Fibroblast of villous mesenchyme (primary cell): ENCODE measurements around the gene EXD2. TPM values are rescaled to one million over a fixed set of nuclear protein-coding genes. Genes with fewer than 3 reads are reported as not detected.
"Not testable (repeated sequence)": the region's sequence is repeated elsewhere in the genome, so short reads cannot be mapped to it uniquely, and the experiment has no call there.

Source experiments
- DNase-seq: peaks from one replicate; pipeline ENCODE4 v3.0.0-alpha.2; 2010; ENCODE audit warnings: low read depth
- H3K4me3 ChIP-seq: 2 replicates; pipeline ENCODE4 v1.5.1; 2011; ENCODE audit warnings: low read depth, mild to moderate bottlenecking, low read length
- CTCF ChIP-seq: IDR thresholded peaks from 2 replicates; pipeline ENCODE4 v1.5.1; 2012; ENCODE audit warnings: low read depth, mild to moderate bottlenecking, low read length; ENCODE audit not compliant: insufficient read depth
- total RNA-seq: library from RNA; depleted of rRNA; stranded (reverse); fragments of >200 nt; gene quantifications from 2 replicates; pipeline ENCODE4 v1.2.3, GENCODE V29; 2012

The EXD2 gene
- total RNA-seq, 1 donor = 18.6 TPM

- TF ChIP-seq CTCF = no peak
- peak within 1 kb of the TSS; percentile 96 for H3K4me3 ChIP-seq
- no peak for DNase-seq
Measured at GRCh38 chr14:69152902-69153151, 38.5 kb upstream of the EXD2 start, which contains the start of gene DCAF5. Gene DCAF5 (minus strand): TSS chr14:69153119. CDS start chr14:69152978, 141 bp downstream.

- DNase-seq = peak; percentile 95
- peak overlapping the region; percentile 96 for H3K4me3 ChIP-seq
- no peak for TF ChIP-seq CTCF
Measured at GRCh38 chr14:69153152-69153872, 38.0 kb upstream of the EXD2 start.

- H3K4me3 ChIP-seq = peak overlapping the region; percentile 96
- DNase-seq = peak; percentile 35
- TF ChIP-seq CTCF = no peak
Measured at GRCh38 chr14:69153873-69154270, 37.4 kb upstream of the EXD2 start.

GRCh38 chr14:69154779-69155178 lies 36.5 kb upstream of the EXD2 start:
- no peak for DNase-seq
- no peak for TF ChIP-seq CTCF
- no peak overlapping the region for H3K4me3 ChIP-seq

GRCh38 chr14:69156224-69156623 lies 35.1 kb upstream of the EXD2 start:
- TF ChIP-seq CTCF = no peak
- DNase-seq = no peak
- H3K4me3 ChIP-seq = no peak overlapping the region

- no peak for TF ChIP-seq CTCF
Measured at GRCh38 chr14:69161590-69161989, 29.7 kb upstream of the EXD2 start.

GRCh38 chr14:69165787-69166186 lies 25.5 kb upstream of the EXD2 start:
- not testable (repeated sequence) for DNase-seq, H3K4me3 ChIP-seq

More at GRCh38 chr14:69161590-69161989, 29.7 kb upstream of the EXD2 start:
- no peak overlapping the region for H3K4me3 ChIP-seq
- no peak for DNase-seq
